Erythroblast (primary cell): ENCODE measurements around the gene NSD1.

Experiments used
- GATA1 ChIP-seq: IDR thresholded peaks from 2 replicates; pipeline ENCODE4 v1.6.1; 2011; ENCODE audit warnings: low read depth, mild to moderate bottlenecking, control low read depth, low read length, moderate library complexity
- POLR2A ChIP-seq: IDR thresholded peaks from 2 replicates; pipeline ENCODE4 v1.6.1; 2011; ENCODE audit warnings: mild to moderate bottlenecking, low read length

- no peak for TF ChIP-seq POLR2A
- TF ChIP-seq GATA1: no peak
Measured at GRCh38 chr5:177334781-177335700, 201.5 kb downstream of the NSD1 start.
